Inflammatory macrophage treated with lipopolysaccharide for 4 hours (primary cell): ENCODE measurements around the gene SRC.
"Not testable (repeated sequence)": the region's sequence is repeated elsewhere in the genome, so short reads cannot be mapped to it uniquely, and the experiment has no call there.

Source experiments
- DNase-seq: peaks from one replicate; pipeline ENCODE4 v3.0.0-alpha.2; 2020

The SRC gene

GRCh38 chr20:37364927-37365272 lies 19.0 kb downstream of the SRC start:
- DNase-seq: no peak

- DNase-seq: peak; percentile 92
These were observed 20.1 kb downstream of the SRC start for GRCh38 chr20:37365760-37366638.

GRCh38 chr20:37366743-37367142 lies 20.8 kb downstream of the SRC start:
- peak; percentile 31 for DNase-seq

- DNase-seq: no peak
These were observed 23.9 kb downstream of the SRC start for GRCh38 chr20:37369846-37370245.

- DNase-seq: not testable (repeated sequence)
These were observed 25.9 kb downstream of the SRC start for GRCh38 chr20:37371845-37372244.

- no peak for DNase-seq
These were observed 26.5 kb downstream of the SRC start for GRCh38 chr20:37372441-37372840.

- no peak for DNase-seq
These were observed 27.2 kb downstream of the SRC start for GRCh38 chr20:37373020-37373598.

GRCh38 chr20:37375227-37375626 lies 29.3 kb downstream of the SRC start:
- no peak for DNase-seq

GRCh38 chr20:37376324-37376723 lies 30.4 kb downstream of the SRC start:
- no peak for DNase-seq

- DNase-seq: no peak
These were observed 30.9 kb downstream of the SRC start for GRCh38 chr20:37376791-37377190.

GRCh38 chr20:37377346-37378081 lies 31.6 kb downstream of the SRC start:
- DNase-seq: no peak

- DNase-seq: no peak
These were observed 32.5 kb downstream of the SRC start for GRCh38 chr20:37378420-37378784.

GRCh38 chr20:37378785-37379598 lies 33.1 kb downstream of the SRC start:
- peak; percentile 55 for DNase-seq

- no peak for DNase-seq
These were observed 34.3 kb downstream of the SRC start for GRCh38 chr20:37379967-37380828.

GRCh38 chr20:37380864-37381579 lies 35.1 kb downstream of the SRC start:
- DNase-seq: no peak

GRCh38 chr20:37381621-37382471 lies 35.9 kb downstream of the SRC start:
- DNase-seq: peak; percentile 89

- peak; percentile 63 for DNase-seq
These were observed 36.7 kb downstream of the SRC start for GRCh38 chr20:37382482-37383120.

GRCh38 chr20:37383229-37383989 lies 37.5 kb downstream of the SRC start:
- DNase-seq: peak; percentile 87

GRCh38 chr20:37384683-37385174 lies 38.8 kb downstream of the SRC start:
- peak; percentile 72 for DNase-seq
